ENCODE data around the gene PCDHGA2.

DNA sequence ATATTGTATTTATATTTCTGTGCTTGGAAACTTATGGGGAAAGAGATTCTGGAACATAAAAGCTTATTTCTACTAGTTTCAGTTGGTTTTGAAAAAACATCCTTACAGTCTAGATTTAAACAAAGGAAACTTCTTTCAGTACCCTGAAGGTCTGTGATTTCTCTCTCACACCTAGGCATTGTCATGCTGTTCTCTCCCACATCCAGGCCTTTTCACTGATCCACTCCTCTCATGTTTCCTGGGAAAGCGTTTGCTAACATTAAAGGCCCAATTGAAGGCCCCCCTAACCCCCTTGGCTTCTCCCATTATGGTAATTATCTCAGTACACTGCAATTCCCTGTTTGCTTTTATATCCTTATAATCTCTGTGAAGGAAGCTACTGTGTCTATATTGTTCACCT, 4.2 kb downstream of the PCDHGA2 start:
- TF ChIP-seq, protein P1, sequence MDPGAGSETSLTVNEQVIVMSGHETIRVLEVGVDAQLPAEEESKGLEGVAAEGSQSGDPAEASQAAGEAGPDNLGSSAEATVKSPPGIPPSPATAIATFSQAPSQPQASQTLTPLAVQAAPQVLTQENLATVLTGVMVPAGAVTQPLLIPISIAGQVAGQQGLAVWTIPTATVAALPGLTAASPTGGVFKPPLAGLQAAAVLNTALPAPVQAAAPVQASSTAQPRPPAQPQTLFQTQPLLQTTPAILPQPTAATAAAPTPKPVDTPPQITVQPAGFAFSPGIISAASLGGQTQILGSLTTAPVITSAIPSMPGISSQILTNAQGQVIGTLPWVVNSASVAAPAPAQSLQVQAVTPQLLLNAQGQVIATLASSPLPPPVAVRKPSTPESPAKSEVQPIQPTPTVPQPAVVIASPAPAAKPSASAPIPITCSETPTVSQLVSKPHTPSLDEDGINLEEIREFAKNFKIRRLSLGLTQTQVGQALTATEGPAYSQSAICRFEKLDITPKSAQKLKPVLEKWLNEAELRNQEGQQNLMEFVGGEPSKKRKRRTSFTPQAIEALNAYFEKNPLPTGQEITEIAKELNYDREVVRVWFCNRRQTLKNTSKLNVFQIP (CRISPR knock-in tag; IDR thresholded peaks at IDR 0.05; ENCODE audit: borderline replicate concordance, low read depth), result no peak
- TF ChIP-seq, protein P2, sequence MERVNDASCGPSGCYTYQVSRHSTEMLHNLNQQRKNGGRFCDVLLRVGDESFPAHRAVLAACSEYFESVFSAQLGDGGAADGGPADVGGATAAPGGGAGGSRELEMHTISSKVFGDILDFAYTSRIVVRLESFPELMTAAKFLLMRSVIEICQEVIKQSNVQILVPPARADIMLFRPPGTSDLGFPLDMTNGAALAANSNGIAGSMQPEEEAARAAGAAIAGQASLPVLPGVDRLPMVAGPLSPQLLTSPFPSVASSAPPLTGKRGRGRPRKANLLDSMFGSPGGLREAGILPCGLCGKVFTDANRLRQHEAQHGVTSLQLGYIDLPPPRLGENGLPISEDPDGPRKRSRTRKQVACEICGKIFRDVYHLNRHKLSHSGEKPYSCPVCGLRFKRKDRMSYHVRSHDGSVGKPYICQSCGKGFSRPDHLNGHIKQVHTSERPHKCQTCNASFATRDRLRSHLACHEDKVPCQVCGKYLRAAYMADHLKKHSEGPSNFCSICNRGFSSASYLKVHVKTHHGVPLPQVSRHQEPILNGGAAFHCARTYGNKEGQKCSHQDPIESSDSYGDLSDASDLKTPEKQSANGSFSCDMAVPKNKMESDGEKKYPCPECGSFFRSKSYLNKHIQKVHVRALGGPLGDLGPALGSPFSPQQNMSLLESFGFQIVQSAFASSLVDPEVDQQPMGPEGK (CRISPR knock-in tag; IDR thresholded peaks at IDR 0.05; ENCODE audit: borderline replicate concordance), result no peak
- no peak for TF ChIP-seq ZFP30 (CRISPR knock-in tag; IDR thresholded peaks at IDR 0.05)
- TF ChIP-seq, protein P3, sequence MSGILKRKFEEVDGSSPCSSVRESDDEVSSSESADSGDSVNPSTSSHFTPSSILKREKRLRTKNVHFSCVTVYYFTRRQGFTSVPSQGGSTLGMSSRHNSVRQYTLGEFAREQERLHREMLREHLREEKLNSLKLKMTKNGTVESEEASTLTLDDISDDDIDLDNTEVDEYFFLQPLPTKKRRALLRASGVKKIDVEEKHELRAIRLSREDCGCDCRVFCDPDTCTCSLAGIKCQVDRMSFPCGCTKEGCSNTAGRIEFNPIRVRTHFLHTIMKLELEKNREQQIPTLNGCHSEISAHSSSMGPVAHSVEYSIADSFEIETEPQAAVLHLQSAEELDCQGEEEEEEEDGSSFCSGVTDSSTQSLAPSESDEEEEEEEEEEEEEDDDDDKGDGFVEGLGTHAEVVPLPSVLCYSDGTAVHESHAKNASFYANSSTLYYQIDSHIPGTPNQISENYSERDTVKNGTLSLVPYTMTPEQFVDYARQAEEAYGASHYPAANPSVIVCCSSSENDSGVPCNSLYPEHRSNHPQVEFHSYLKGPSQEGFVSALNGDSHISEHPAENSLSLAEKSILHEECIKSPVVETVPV (CRISPR knock-in tag; IDR thresholded peaks at IDR 0.05), result no peak
- TF ChIP-seq, protein P4, sequence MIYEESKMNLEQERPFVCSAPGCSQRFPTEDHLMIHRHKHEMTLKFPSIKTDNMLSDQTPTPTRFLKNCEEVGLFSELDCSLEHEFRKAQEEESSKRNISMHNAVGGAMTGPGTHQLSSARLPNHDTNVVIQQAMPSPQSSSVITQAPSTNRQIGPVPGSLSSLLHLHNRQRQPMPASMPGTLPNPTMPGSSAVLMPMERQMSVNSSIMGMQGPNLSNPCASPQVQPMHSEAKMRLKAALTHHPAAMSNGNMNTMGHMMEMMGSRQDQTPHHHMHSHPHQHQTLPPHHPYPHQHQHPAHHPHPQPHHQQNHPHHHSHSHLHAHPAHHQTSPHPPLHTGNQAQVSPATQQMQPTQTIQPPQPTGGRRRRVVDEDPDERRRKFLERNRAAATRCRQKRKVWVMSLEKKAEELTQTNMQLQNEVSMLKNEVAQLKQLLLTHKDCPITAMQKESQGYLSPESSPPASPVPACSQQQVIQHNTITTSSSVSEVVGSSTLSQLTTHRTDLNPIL (CRISPR knock-in tag; IDR thresholded peaks at IDR 0.05; ENCODE audit: low read depth), result no peak
- TF ChIP-seq ARNTL (CRISPR knock-in tag; IDR thresholded peaks at IDR 0.05; ENCODE audit: borderline replicate concordance, low read depth), result no peak
- no peak for TF ChIP-seq ZNF8 (CRISPR knock-in tag; IDR thresholded peaks at IDR 0.05)
- TF ChIP-seq ZNF565 (CRISPR knock-in tag; conservative IDR thresholded peaks at IDR 0.05; ENCODE audit: low read depth), result no peak
- no peak for TF ChIP-seq OSR1 (CRISPR knock-in tag; IDR thresholded peaks at IDR 0.05)
- no peak for TF ChIP-seq CSDC2 (CRISPR knock-in tag; IDR thresholded peaks at IDR 0.05)
